ENCODE measurements around the gene FAM107B.

FAM107B gene

GRCh38 chr10:14798636-14799035 is 23.9 kb upstream of the FAM107B start:
- H3K27ac ChIP-seq, result no peak overlapping the region
- TF ChIP-seq CTCF (conservative IDR thresholded peaks at IDR 0.05), result no peak

- no peak overlapping the region for H3K27ac ChIP-seq
- no peak for TF ChIP-seq CTCF (conservative IDR thresholded peaks at IDR 0.05)
Measured at GRCh38 chr10:14787938-14788337, 13.2 kb upstream of the FAM107B start.

GRCh38 chr10:14784459-14785055 is 9.9 kb upstream of the FAM107B start:
- no peak overlapping the region for H3K27ac ChIP-seq
- TF ChIP-seq CTCF (conservative IDR thresholded peaks at IDR 0.05), result no peak

GRCh38 chr10:14782691-14783363 is 8.1 kb upstream of the FAM107B start:
- no peak overlapping the region for H3K27ac ChIP-seq
- TF ChIP-seq CTCF (conservative IDR thresholded peaks at IDR 0.05), result no peak

GRCh38 chr10:14781763-14782162 is 7.1 kb upstream of the FAM107B start:
- no peak for TF ChIP-seq CTCF (conservative IDR thresholded peaks at IDR 0.05)
- no peak overlapping the region for H3K27ac ChIP-seq

- no peak overlapping the region for H3K27ac ChIP-seq
- TF ChIP-seq CTCF (conservative IDR thresholded peaks at IDR 0.05), result no peak
Measured at GRCh38 chr10:14779001-14779651, 4.4 kb upstream of the FAM107B start.

GRCh38 chr10:14776546-14776945 is 1.8 kb upstream of the FAM107B start:
- H3K27ac ChIP-seq, result no peak overlapping the region
- TF ChIP-seq CTCF (conservative IDR thresholded peaks at IDR 0.05), result no peak

All from VCaP (cell line).